Measurements from ENCODE around the gene IL22RA2. TPM values are rescaled to one million over a fixed set of nuclear protein-coding genes. Genes with fewer than 3 reads are reported as not detected.

IL22RA2 gene
- total and polyA plus RNA-seq, 9 of the 15 experiments (the other 6 are each of a cell fraction or from before 2014, with no cell fraction given) = 0.03 TPM; not detected in 8

- TF ChIP-seq AFF1 (IDR thresholded peaks at IDR 0.05; ENCODE audit: low read depth in 1 of 2, partially characterized antibody in 2 of 2) (no peak), MCM7 (IDR thresholded peaks at IDR 0.05) (no peak), SETDB1 (IDR thresholded peaks at IDR 0.05; ENCODE audit: low read length) (no peak), TAL1 (IDR thresholded peaks at IDR 0.05) (peak; percentile 83), NCOA4 (IDR thresholded peaks at IDR 0.05; ENCODE audit: partially characterized antibody) (no peak), NUFIP1 (IDR thresholded peaks at IDR 0.05; ENCODE audit: partially characterized antibody) (no peak), ZC3H8 (IDR thresholded peaks at IDR 0.05) (no peak), SRSF9 (IDR thresholded peaks at IDR 0.05; ENCODE audit: borderline replicate concordance, low read depth, low read length) (no peak), NR4A1 (CRISPR knock-in tag; IDR thresholded peaks at IDR 0.05) (no peak), NR4A1 (tag; IDR thresholded peaks at IDR 0.05) (peak; percentile 86), GTF2E2 (tag; IDR thresholded peaks at IDR 0.05) (0 out of 2 replicates have a peak, but pooled peaks have one; percentile 46), RFX5 (IDR thresholded peaks at IDR 0.05; ENCODE audit: low read depth, low read length) (no peak), CTCF (IDR thresholded peaks at IDR 0.05 in 2 of 3, conservative IDR thresholded peaks at IDR 0.05 in 1 of 3; ENCODE audit: insufficient read depth in 2 of 3, low read depth in 1 of 3, low read length in 3 of 3) (no peak), TARDBP (IDR thresholded peaks at IDR 0.05) (no peak), ZNF444 (CRISPR knock-in tag; IDR thresholded peaks at IDR 0.05) (no peak), CAMTA2 (CRISPR knock-in tag; conservative IDR thresholded peaks at IDR 0.05) (no peak), XRCC5 (IDR thresholded peaks at IDR 0.05; ENCODE audit: low read depth, low read length) (no peak), EWSR1 (IDR thresholded peaks at IDR 0.05; ENCODE audit: borderline replicate concordance, low read depth, partially characterized antibody) (no peak), SMC3 (conservative IDR thresholded peaks at IDR 0.05; ENCODE audit: insufficient read depth, low read depth, low read length) (no peak), BDP1 (IDR thresholded peaks at IDR 0.05; ENCODE audit: insufficient read depth, insufficient read length) (no peak), MAFK (IDR thresholded peaks at IDR 0.05; ENCODE audit: low read length) (no peak), SPI1 (IDR thresholded peaks at IDR 0.05; ENCODE audit: borderline replicate concordance, low read depth, low read length) (no peak), MCM3 (IDR thresholded peaks at IDR 0.05) (no peak)
Observed at GRCh38 chr6:137170266-137171052, 3.0 kb downstream of the IL22RA2 start (continued).

Data from K562 (cell line).